IPS DF 4.7 (cell line): ENCODE measurements around the gene CTSW.
"Not testable (repeated sequence)": the region's sequence is repeated elsewhere in the genome, so short reads cannot be mapped to it uniquely, and the experiment has no call there.

Experiments used
- DNase-seq: peaks from one replicate; pipeline ENCODE4 v3.0.0-alpha.2; 2013; ENCODE audit warnings: low spot score; ENCODE audit errors: extremely low read depth

Gene CTSW, protein sequence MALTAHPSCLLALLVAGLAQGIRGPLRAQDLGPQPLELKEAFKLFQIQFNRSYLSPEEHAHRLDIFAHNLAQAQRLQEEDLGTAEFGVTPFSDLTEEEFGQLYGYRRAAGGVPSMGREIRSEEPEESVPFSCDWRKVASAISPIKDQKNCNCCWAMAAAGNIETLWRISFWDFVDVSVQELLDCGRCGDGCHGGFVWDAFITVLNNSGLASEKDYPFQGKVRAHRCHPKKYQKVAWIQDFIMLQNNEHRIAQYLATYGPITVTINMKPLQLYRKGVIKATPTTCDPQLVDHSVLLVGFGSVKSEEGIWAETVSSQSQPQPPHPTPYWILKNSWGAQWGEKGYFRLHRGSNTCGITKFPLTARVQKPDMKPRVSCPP

DNA sequence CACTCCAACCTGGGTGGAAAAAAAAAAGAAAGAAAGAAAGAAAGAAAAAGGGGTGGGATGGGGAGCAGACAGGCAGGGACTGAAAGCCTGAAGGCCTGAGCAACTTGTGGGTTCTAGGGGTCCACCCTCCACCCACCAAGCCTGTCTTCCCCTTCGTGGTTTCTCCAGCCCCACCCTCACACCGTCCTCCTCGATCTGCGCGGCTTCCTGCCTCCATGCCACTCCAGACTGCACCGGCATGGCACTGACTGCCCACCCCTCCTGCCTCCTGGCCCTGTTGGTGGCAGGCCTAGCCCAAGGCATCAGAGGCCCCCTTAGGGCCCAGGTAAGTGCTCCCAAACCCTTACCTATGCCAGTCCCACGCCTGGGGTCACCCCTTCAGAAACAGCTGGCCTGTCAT lies at the start of gene CTSW:
Gene CTSW, plus strand, starts transcription at position 221 of the 400 bp plus-strand sequence. Its CDS starts 18 bp downstream, at position 239.
- DNase-seq, result no peak

DNA sequence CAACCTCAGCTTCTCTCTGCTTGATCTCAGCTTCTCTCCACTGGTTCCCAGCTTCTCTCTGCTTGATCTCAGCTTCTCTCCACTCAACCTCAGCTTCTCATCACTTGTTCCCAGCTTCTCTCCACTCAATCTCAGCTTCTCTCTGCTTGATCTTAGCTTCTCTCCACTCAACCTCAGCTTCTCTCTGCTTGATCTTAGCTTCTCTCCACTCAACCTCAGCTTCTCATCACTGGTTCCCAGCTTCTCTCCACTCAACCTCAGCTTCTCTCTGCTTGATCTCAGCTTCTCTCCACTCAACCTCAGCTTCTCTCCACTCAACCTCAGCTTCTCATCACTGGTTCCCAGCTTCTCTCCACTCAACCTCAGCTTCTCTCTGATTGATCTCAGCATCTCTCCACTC lies 47.4 kb upstream of the CTSW start:
- DNase-seq, result not testable (repeated sequence)

DNA sequence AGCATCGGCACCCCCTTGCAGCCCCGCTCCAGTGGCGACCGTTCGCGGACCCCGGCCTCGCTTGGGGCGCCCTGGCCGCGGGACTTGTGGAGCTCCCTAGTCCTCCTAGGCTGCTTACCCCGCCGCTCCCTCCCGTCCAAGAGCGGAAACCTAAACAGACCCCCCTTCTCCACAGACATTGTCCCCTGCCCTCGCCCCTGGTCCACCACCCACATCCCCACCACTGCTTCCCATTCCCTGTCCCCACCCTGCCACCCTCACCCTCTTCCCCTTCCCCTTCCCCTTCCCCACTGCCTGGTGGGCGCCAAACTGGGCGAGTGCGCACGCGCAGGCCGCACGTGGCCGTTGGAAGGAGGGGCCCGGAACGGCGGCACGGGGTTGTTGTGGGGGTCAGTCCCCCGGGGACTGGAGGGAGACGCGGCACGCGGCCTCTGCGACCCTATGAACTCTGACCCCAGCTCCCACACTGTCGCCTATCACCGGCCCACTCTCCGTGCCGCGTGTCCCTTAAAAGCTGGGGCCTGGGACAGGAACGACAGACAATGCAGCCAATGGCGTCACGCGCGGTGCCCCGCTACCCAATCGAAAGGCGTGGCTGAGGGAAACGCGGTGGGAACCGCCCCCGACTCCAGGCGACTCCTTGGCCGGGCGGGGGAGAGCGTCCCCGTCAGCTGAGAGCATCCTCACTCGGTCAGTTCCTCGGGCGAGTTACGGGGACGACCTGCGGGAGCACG lies 46.2 kb upstream of the CTSW start, which contains the start of gene SNX32:
Gene SNX32, plus strand, starts transcription at position 667 of the 734 bp plus-strand sequence. CDS start 103 bp downstream, outside the sequence.
- DNase-seq, result no peak

DNA sequence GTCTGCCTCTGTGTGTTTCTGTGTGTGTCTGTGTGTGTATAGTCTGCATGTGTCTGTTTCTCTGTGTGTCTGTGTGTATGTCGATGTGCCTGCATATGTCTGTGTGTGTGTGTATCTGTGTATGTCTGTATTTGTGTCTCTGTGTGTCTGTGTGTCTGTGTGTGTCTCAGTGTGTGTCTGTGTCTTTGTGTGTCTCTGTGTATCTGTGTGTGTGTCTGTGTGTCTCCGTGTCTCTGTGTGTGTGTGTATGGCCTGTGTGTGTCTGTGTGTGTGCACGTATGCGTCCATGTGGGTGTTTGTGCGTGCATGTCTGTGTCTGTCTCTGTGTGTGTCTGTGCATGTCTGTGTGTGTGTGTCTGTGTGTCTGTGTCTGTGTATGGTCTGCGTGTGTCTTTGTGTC lies 45.4 kb upstream of the CTSW start:
- no peak for DNase-seq

DNA sequence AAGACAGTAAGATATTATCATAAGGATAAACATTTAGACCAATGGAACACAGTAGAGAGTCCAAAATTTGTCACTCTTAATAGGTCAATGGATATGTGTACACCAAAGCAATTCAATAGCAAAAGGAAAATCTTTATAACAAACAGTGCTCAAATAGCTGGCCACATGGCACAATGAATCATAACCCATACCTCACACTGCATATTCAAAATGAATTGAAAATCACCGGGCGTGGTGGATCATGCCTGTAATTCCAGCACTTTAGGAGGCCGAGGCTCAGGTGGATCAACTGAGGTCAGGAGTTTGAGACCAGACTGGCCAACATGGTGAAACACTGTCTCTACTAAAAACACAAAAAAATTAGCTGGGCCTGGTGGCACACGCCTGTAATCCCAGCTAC lies 37.5 kb upstream of the CTSW start:
- no peak for DNase-seq

DNA sequence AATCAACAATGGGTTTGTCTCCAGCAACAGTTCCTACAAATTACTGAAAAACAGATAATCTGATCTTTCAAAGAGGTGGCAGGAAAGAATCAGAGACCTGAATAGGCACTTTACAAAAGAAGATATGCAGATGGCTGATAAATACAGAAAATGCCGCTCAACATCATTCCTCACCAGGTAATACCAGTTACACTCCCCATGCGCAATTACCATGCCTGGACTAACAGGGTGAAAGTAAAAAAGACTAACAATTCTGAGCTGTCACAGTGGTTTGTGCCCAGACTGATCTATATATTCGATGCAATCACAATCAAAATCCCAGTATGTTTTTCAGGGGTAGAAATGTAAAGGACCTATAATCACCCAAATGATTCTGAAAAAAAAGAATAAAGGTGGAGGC lies 35.8 kb upstream of the CTSW start:
- no peak for DNase-seq

DNA sequence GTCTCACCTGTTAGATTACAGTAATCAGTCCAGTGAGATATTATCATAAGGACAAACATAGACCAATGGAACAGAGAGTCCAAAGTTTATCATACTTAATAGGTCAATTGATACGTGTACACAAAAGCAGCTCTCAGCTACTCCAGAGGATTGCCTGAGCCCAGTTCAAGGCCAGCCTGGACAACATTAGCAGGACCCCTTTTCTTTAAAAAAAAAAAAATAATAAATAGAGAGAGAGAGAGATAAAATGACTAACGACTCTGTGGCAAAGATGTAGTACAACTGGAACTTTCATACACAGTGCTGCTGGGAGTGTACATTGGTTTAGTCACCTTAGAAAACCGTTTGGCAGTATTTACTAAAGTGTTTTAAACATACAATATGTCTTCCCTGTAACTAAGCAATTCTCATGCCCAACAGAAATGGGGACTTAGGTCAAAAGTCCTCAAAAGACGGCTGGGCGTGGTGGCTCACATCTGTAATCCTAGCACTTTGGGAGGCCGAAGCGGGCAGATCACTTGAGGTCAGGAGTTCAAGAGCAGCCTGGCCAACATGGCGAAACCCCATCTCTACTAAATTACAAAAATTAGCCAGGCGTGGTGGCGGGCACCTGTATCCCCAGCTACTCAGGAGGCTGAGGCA lies 35.3 kb upstream of the CTSW start:
- no peak for DNase-seq

DNA sequence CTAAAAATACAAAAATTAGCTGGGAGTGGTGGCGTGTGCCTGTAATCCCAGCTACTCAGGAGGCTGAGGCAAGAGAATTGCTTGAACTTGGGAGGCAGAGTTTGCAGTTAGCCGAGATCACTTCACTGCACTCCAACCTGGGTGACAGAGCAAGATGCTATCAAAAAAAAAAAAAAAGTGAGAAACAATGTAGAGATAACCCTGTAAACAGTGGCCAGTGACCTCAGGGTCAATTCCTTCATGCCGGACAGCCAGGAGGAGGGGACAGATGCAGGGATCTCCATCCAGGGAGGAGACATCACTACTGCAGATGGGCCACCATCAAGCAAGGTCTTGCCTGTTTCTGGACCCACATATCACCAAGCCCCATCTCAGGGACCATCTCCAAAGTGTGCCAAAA lies 31.9 kb upstream of the CTSW start:
- no peak for DNase-seq

DNA sequence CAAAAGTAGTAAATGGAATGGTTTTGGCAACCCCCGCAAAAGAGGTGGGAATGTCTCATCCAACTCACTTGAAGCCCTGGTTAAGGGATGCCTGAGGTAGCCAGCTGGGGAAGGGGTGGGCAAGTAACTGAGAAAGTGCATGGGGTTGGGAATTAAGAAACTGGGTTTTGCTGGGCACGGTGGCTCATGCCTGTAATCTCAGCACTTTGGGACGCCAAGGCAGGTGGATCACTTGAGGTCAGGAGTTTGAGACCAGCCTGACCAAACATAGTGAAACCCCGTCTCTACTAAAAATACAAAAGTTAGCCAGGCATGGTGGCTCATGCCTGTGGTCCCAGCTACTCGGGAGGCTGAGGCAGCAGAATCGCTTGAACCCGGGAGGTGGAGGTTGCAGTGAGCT lies 30.9 kb upstream of the CTSW start:
- not testable (repeated sequence) for DNase-seq

DNA sequence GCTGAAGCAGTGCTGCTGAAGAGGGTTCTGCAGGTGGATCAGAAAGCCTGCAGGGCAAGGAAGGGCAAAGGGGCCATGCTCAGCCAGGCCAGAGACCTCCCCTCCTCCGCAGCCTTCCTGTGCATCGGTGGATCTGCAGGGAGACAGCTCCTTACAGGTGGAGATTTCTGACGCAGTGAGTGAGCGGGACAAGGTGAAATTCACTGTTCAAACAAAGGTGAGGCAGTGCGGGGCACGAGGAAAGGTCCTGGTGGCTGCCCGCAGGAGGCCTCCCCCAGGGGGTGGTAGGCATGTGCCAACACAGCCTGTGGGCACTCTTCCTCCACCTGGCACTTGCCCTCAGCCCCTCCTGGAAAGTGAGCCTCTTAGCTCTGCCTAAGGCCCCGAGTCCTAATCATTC lies 30.3 kb upstream of the CTSW start:
- DNase-seq, result no peak

DNA sequence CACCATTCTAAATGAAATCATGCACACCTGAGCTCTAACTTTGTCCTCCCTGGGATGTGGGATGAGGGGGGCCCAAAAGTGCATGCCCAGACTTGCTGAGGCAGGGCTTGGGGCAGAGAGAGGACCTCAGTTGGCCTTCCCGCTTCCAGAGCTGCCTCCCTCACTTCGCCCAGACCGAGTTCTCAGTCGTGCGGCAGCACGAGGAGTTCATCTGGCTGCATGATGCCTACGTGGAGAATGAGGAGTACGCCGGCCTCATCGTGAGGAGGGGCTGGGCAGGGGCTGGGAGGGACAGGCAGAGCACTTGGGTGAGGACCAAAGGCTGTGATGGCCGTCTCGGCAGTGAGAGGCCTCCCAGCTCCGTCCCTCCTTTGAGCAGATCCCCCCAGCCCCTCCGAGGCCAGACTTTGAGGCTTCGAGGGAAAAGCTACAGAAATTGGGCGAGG lies 29.8 kb upstream of the CTSW start:
- DNase-seq, result no peak

DNA sequence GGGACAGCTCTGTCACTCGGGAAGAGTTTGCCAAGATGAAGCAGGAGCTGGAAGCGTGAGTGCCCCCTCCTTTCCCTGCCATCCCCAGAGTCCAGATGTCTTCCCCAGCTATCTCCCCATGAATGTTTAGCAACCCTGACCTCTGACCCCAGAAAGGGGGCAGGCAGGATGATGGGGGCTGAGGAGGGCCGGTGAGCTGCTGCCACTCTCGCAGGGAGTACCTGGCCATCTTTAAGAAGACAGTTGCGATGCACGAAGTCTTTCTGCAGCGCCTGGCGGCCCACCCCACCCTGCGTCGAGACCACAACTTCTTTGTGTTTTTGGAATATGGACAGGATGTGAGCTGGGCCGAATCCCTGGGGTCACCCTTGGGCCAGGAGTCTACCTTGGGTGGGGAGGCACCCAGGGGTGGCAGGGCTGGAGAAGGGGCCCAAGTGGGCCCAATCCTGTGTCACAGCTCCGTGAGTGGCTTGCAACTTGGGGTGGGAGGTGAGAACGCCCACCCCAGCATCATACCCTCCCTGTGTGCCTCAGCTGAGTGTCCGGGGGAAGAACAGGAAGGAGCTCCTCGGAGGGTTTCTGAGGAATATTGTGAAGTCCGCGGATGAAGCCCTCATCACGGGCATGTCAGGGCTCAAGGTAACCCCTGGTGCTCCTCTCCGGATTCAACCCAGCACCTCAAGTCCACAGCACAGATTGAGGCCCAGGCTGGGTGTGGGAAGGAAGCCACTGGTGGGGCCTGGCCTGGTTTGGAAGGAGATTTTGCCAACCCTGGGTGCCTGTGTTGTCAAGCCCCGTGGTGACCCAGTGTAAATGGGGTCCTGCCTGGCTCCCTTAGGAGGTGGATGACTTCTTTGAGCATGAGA lies 29.2 kb upstream of the CTSW start:
- DNase-seq, result no peak

DNA sequence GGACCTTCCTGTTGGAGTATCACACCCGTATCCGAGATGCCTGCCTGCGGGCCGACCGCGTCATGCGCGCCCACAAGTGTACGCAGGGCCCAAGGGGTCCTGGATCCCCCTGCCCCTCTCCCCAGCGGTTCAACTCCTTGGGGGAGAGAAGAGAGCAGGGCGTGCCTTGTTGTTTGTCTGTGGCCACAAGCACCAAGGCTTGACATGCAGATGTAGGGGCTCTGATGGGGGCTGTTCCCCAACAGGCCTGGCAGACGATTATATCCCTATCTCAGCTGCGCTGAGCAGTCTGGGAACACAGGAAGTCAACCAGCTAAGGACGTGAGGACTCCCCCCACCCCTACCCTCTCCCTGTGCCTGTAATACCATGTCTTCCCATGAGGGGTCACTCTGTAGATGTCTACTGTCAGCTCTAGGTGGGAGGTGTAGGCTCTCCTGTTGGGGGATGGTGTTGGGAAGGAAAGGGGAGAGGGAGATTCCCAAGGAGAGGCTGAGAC lies 28.5 kb upstream of the CTSW start:
- no peak for DNase-seq

DNA sequence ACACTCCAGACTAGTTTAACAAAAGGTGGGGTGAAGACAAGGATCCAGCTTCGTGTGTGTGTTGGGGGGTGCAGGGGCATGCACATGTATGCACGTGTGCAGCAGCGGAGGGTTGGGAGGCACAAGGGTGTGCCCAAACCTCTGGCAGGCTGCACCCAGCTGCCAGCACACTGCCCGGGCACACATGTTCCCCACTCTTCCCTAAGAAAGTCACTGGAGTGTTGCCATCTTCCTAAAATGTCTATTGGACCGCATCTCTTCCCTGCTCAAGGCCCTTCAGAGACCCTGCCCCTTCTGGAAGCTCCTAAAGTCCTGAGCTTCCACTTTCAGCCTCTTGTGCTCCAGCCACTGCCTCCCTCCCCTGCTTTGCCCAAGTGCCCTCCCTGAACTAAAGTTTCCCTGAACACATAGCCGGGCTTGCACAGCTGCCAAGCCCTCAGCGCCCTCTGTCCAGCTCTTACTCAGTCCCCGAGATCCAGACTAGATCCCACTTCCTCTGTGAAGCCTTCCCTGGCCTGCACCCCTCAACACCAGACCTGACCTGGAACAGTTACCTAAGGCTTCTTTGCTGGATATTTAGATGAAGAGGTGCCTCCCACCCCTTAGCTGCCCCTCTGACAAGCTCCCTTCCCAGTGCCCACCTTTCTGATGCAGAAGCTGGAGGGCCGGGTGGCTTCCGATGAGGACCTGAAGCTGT lies 27.7 kb upstream of the CTSW start:
- no peak for DNase-seq

DNA sequence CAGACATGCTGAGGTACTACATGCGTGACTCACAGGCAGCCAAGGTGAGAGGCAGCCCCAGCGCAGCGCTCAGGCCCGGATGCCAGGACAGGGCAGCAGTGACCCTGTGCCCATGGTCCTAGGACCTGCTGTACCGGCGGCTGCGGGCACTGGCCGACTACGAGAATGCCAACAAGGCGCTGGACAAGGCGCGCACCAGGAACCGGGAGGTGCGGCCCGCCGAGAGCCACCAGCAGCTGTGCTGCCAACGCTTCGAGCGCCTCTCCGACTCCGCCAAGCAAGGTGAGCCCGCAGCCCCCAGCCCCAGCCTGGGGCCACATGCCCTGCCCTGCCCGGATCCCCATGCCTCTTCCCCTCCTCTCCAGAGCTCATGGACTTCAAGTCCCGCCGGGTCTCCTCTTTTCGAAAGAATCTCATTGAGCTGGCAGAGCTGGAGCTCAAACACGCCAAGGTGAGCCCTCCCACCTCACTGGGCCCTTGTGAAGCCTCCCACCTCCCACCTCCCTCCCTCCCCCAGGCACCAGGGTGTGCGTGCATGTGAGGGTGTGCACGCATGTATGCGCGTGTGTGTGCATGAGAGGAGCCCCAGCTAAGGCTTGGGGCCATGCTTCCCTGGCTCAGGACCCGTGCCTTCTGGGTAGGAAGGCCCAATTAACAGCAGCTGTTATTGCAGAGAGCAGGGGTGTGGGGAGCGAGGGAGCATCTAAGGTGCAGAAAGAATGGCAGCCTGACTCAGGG lies 27.0 kb upstream of the CTSW start:
- DNase-seq, result no peak

DNA sequence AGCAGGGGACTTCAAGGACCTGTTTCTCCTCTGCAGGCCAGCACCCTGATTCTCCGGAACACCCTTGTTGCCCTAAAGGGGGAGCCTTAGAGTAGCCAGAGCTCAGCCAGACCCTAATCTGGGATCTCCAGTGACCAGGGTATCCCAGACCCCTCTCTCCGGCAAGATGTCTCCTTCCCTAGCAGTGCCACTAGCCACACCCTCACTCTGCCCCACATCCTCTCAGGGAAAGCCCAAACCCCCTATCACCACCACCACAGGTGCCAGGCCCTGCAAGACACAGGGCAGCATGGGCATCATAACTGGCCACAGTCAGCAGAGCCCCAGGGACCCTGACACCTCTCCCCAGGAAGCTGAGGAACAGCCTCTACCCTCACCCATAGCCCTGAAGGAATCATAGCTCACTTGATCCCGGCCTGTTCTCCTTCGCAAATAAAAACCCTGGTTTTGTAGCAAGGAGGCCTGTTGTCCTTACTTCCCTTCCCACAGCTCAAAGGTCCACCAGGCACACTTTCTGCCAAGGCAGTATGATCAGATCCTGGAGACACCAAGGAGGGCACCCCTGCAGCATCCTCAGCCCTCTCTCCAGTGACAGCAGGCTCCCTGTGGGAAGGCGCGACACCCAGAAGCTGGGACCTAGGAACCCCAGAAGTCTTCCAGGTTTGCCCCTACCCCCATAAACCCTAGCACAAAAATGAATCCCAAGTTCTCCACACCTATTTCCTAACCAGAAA lies 26.2 kb upstream of the CTSW start:
- DNase-seq, result no peak

DNA sequence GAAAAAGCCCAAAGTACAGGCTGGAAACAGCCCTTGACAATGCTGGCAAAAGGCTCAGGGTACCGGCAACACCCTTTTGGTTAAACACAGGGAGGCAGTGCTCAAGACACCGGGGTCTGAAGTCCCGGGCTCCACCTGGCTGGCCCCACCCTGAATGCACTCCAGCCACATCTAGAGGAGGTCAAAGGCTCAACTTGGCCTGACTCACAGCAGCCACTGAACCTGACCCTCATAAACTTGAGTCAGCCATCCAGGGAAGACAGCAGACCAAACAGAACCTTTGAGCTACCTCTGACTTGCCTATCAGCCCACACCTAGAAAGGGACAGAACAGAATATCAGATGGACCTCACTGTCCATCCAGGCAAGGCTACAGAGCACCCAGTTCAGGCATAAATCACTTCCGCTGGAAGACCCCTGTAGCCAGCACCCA lies 25.5 kb upstream of the CTSW start:
- no peak for DNase-seq

DNA sequence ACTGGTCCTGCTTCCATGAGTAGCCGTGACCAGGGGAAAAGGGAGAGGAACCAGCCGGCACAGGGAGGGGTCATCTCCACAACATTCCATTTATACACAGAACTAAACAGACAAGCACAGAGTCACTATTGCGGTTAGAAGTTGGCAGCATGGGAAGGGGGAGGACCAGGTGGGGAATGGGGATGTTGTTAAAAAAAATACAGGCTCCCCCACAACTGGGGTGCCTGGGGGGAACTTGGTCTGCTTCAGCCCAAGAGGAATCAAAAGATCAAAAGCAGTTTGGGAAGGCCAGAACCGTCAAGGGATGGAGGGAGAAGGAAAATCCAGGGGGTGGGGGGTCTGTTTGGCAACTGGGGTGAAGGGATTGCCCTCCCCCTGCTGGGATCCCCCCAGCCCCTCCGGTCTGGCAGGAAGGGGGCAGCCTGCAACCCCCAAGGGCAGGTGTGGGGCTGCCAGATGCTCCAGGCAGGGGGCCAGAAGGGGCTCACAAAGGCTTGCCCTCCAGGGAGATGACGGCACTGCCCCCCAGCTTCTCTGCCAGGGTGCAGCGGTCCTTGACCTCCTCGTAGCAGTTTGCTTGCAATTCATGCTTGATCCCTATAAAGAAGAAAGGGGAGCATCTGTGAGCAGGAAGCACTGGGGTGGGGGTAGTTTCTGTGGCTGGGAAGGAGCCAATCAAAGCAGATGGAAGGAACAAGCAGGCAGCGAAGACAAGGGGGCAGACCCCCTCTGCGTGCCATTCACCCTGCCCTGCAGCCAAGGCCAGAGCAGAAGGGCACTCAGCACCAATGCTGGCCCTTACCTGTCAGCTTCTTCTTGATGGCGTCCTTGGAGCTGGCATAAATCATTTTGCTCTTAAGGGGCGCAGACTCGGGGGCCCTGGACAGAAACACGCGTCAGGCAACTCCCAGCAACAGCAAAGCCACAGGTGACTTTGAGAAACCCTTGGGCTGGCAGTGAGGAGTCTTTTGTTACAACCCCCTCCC lies 24.5 kb upstream of the CTSW start:
- DNase-seq, result no peak
